Endothelial cell of umbilical vein (primary cell): Measurements from ENCODE around the gene FBXO45.

Experiments used
- FOS ChIP-seq: IDR thresholded peaks from 2 replicates; pipeline ENCODE4 v1.6.1; 2011; ENCODE audit warnings: mild to moderate bottlenecking, low read length, moderate library complexity, borderline replicate concordance; ENCODE audit not compliant: insufficient read depth
- POLR2A ChIP-seq: IDR thresholded peaks from 2 replicates; pipeline ENCODE4 v1.6.1; 2012; ENCODE audit warnings: low read depth, mild to moderate bottlenecking, control low read depth, low read length
- POLR2AphosphoS5 ChIP-seq: IDR thresholded peaks from 2 replicates; pipeline ENCODE4 v1.6.1; 2012; ENCODE audit warnings: low read depth, mild to moderate bottlenecking, control low read depth, low read length, moderate library complexity; ENCODE audit not compliant: insufficient read depth
- TF ChIP-seq, protein P1 (sequence below), 2 donors: IDR thresholded peaks; 1 replicate in 1 of 2; 2 replicates in 1 of 2; pipeline ENCODE4 v1.5.1; 2011; ENCODE audit warnings: low read length in 2 of 2, mild to moderate bottlenecking in 2 of 2, moderate library complexity in 2 of 2, control low read depth in 1 of 2, inconsistent platforms in 1 of 2, low read depth in 1 of 2; ENCODE audit not compliant: insufficient read depth in 1 of 2; ENCODE audit errors: extremely low read depth in 1 of 2

DNA sequence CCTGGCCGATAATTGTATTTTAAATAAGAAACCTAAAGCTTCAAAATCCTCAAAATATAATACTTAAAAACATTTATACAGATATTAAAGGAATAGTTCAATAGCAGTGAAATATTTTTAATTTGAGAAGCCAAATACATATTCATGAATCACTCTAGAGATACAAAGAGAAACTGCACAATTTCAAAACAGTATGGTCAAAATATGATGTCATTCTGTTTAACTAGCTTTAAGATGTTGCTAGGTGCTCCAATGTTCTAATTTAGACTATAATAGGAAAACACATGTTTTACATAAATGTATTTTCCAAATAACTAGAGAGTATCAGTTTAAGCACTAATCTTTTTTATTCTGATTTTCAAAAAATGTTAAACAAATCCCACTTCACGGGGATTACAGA, 60.8 kb downstream of the FBXO45 start:
- TF ChIP-seq, protein P1, sequence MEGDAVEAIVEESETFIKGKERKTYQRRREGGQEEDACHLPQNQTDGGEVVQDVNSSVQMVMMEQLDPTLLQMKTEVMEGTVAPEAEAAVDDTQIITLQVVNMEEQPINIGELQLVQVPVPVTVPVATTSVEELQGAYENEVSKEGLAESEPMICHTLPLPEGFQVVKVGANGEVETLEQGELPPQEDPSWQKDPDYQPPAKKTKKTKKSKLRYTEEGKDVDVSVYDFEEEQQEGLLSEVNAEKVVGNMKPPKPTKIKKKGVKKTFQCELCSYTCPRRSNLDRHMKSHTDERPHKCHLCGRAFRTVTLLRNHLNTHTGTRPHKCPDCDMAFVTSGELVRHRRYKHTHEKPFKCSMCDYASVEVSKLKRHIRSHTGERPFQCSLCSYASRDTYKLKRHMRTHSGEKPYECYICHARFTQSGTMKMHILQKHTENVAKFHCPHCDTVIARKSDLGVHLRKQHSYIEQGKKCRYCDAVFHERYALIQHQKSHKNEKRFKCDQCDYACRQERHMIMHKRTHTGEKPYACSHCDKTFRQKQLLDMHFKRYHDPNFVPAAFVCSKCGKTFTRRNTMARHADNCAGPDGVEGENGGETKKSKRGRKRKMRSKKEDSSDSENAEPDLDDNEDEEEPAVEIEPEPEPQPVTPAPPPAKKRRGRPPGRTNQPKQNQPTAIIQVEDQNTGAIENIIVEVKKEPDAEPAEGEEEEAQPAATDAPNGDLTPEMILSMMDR (IDR thresholded peaks at IDR 0.05; ENCODE audit: extremely low read depth in 1 of 2, insufficient read depth in 1 of 2, low read depth in 1 of 2, low read length in 2 of 2), result no peak
- TF ChIP-seq POLR2A (no peak), FOS (no peak), POLR2AphosphoS5 (no peak)
